ENCODE data around the gene ARHGAP21. TPM values are rescaled to one million over a fixed set of nuclear protein-coding genes. Genes with fewer than 3 reads are reported as not detected.

ARHGAP21 gene
- total RNA-seq, 1 donor from 2014 or later = 100 TPM

- Mint-ChIP-seq H3K36me3 (ENCODE audit: low read depth, unreplicated experiment) (no peaks in the 10 kb centered on the region), H3K27ac (ENCODE audit: unreplicated experiment) (no peak overlapping the region), H3K27me3 (ENCODE audit: unreplicated experiment) (no peaks in the 10 kb centered on the region), H3K4me1 (ENCODE audit: unreplicated experiment) (no peaks in the 10 kb centered on the region), H3K4me3 (ENCODE audit: unreplicated experiment) (no peak overlapping the region), H3K9me3 (ENCODE audit: unreplicated experiment) (no peaks in the 10 kb centered on the region)
- no peak for TF ChIP-seq CTCF (IDR thresholded peaks at IDR 0.05; ENCODE audit: unreplicated experiment)
- no peak for DNase-seq (ENCODE audit: low spot score)
Measured at GRCh38 chr10:24690961-24691512, 32.6 kb downstream of the ARHGAP21 start.

- Mint-ChIP-seq H3K4me3 (ENCODE audit: unreplicated experiment) (no peak overlapping the region), H3K4me1 (ENCODE audit: unreplicated experiment) (no peaks in the 10 kb centered on the region), H3K9me3 (ENCODE audit: unreplicated experiment) (no peaks in the 10 kb centered on the region), H3K27ac (ENCODE audit: unreplicated experiment) (no peak overlapping the region), H3K36me3 (ENCODE audit: low read depth, unreplicated experiment) (no peaks in the 10 kb centered on the region), H3K27me3 (ENCODE audit: unreplicated experiment) (no peaks in the 10 kb centered on the region)
- no peak for TF ChIP-seq CTCF (IDR thresholded peaks at IDR 0.05; ENCODE audit: unreplicated experiment)
- no peak for DNase-seq (ENCODE audit: low spot score)
Measured at GRCh38 chr10:24685958-24686540, 37.6 kb downstream of the ARHGAP21 start.

- H3K36me3 Mint-ChIP-seq (ENCODE audit: low read depth, unreplicated experiment) = no peaks in the 10 kb centered on the region
- no peaks in the 10 kb centered on the region for H3K9me3 Mint-ChIP-seq (ENCODE audit: unreplicated experiment)
- DNase-seq (ENCODE audit: low spot score) = no peak
- no peak overlapping the region for H3K4me3 Mint-ChIP-seq (ENCODE audit: unreplicated experiment)
- H3K27me3 Mint-ChIP-seq (ENCODE audit: unreplicated experiment) = no peaks in the 10 kb centered on the region
- no peaks in the 10 kb centered on the region for H3K4me1 Mint-ChIP-seq (ENCODE audit: unreplicated experiment)
- H3K27ac Mint-ChIP-seq (ENCODE audit: unreplicated experiment) = no peak overlapping the region
- no peak for TF ChIP-seq CTCF (IDR thresholded peaks at IDR 0.05; ENCODE audit: unreplicated experiment)
Measured at GRCh38 chr10:24683554-24683953, 40.1 kb downstream of the ARHGAP21 start.

- Mint-ChIP-seq H3K36me3 (ENCODE audit: low read depth, unreplicated experiment) (peaks cover 4% of the 10 kb centered on the region), H3K27ac (ENCODE audit: unreplicated experiment) (no peak overlapping the region), H3K4me3 (ENCODE audit: unreplicated experiment) (no peak overlapping the region)
Measured at GRCh38 chr10:24681572-24682088, 42.1 kb downstream of the ARHGAP21 start.

More at GRCh38 chr10:24681572-24682088, 42.1 kb downstream of the ARHGAP21 start:
- Mint-ChIP-seq H3K4me1 (ENCODE audit: unreplicated experiment) (no peaks in the 10 kb centered on the region), H3K9me3 (ENCODE audit: unreplicated experiment) (no peaks in the 10 kb centered on the region), H3K27me3 (ENCODE audit: unreplicated experiment) (no peaks in the 10 kb centered on the region)
- no peak for DNase-seq (ENCODE audit: low spot score)
- no peak for TF ChIP-seq CTCF (IDR thresholded peaks at IDR 0.05; ENCODE audit: unreplicated experiment)

All from endothelial cell (in vitro differentiated cells).